ENCODE measurements around the gene CNN1.
"Not testable (repeated sequence)": the region's sequence is repeated elsewhere in the genome, so short reads cannot be mapped to it uniquely, and the experiment has no call there.

CNN1 gene

GRCh38 chr19:11551603-11552235 is 13.1 kb downstream of the CNN1 start:
- H3K27ac ChIP-seq (ENCODE audit: insufficient read depth, low read depth, low read length, poor library complexity, severe bottlenecking): no peak overlapping the region
- no peaks in the 10 kb centered on the region for H3K27me3 ChIP-seq (ENCODE audit: control insufficient read depth, insufficient read depth, low read length, poor library complexity, severe bottlenecking)
- no peaks in the 10 kb centered on the region for H3K9me3 ChIP-seq (ENCODE audit: control insufficient read depth, low read length)
- H3K36me3 ChIP-seq (ENCODE audit: control insufficient read depth, insufficient read depth, low read length): peaks cover 6% of the 10 kb centered on the region
- 87 to 88% methylated on average over 26 of the region's 26 CpGs for WGBS, 2 experiments
- H3K4me1 ChIP-seq (ENCODE audit: control insufficient read depth, insufficient read depth, low read length): no peaks in the 10 kb centered on the region
- H3K4me3 ChIP-seq (ENCODE audit: insufficient read depth, low read depth, low read length): no peak overlapping the region

GRCh38 chr19:11552666-11553372 is 14.2 kb downstream of the CNN1 start:
- 93% methylated on average over 20 of the region's 20 CpGs for WGBS, 2 experiments
- Histone ChIP-seq H3K4me1 (ENCODE audit: control insufficient read depth, insufficient read depth, low read length) (no peaks in the 10 kb centered on the region), H3K9me3 (ENCODE audit: control insufficient read depth, low read length) (no peaks in the 10 kb centered on the region)

GRCh38 chr19:11554160-11554559 is 15.5 kb downstream of the CNN1 start:
- WGBS, 2 experiments: 95 to 96% methylated on average over 12 of the region's 12 CpGs
- Histone ChIP-seq H3K27ac (ENCODE audit: insufficient read depth, low read depth, low read length, poor library complexity, severe bottlenecking) (no peak overlapping the region), H3K9me3 (ENCODE audit: control insufficient read depth, low read length) (no peaks in the 10 kb centered on the region), H3K27me3 (ENCODE audit: control insufficient read depth, insufficient read depth, low read length, poor library complexity, severe bottlenecking) (no peaks in the 10 kb centered on the region), H3K36me3 (ENCODE audit: control insufficient read depth, insufficient read depth, low read length) (peaks cover 6% of the 10 kb centered on the region), H3K4me1 (ENCODE audit: control insufficient read depth, insufficient read depth, low read length) (no peaks in the 10 kb centered on the region), H3K4me3 (ENCODE audit: insufficient read depth, low read depth, low read length) (no peak overlapping the region)

More at GRCh38 chr19:11552666-11553372, 14.2 kb downstream of the CNN1 start:
- Histone ChIP-seq H3K27ac (ENCODE audit: insufficient read depth, low read depth, low read length, poor library complexity, severe bottlenecking) (no peak overlapping the region), H3K27me3 (ENCODE audit: control insufficient read depth, insufficient read depth, low read length, poor library complexity, severe bottlenecking) (no peaks in the 10 kb centered on the region), H3K36me3 (ENCODE audit: control insufficient read depth, insufficient read depth, low read length) (peaks cover 6% of the 10 kb centered on the region), H3K4me3 (ENCODE audit: insufficient read depth, low read depth, low read length) (no peak overlapping the region)

GRCh38 chr19:11555246-11555645 is 16.6 kb downstream of the CNN1 start:
- peaks cover 1% of the 10 kb centered on the region for H3K4me1 ChIP-seq (ENCODE audit: control insufficient read depth, insufficient read depth, low read length)
- H3K27ac ChIP-seq (ENCODE audit: insufficient read depth, low read depth, low read length, poor library complexity, severe bottlenecking): no peak overlapping the region
- H3K36me3 ChIP-seq (ENCODE audit: control insufficient read depth, insufficient read depth, low read length): peaks cover 6% of the 10 kb centered on the region
- H3K4me3 ChIP-seq (ENCODE audit: insufficient read depth, low read depth, low read length): no peak overlapping the region
- H3K27me3 ChIP-seq (ENCODE audit: control insufficient read depth, insufficient read depth, low read length, poor library complexity, severe bottlenecking): no peaks in the 10 kb centered on the region
- no peaks in the 10 kb centered on the region for H3K9me3 ChIP-seq (ENCODE audit: control insufficient read depth, low read length)
- WGBS, 2 experiments: 89 to 93% methylated on average over 6 of the region's 6 CpGs

GRCh38 chr19:11556634-11557420 is 18.2 kb downstream of the CNN1 start:
- Histone ChIP-seq H3K4me1 (ENCODE audit: control insufficient read depth, insufficient read depth, low read length) (peaks cover 3% of the 10 kb centered on the region), H3K4me3 (ENCODE audit: insufficient read depth, low read depth, low read length) (no peak overlapping the region), H3K27me3 (ENCODE audit: control insufficient read depth, insufficient read depth, low read length, poor library complexity, severe bottlenecking) (no peaks in the 10 kb centered on the region), H3K36me3 (ENCODE audit: control insufficient read depth, insufficient read depth, low read length) (peaks cover 6% of the 10 kb centered on the region), H3K9me3 (ENCODE audit: control insufficient read depth, low read length) (no peaks in the 10 kb centered on the region), H3K27ac (ENCODE audit: insufficient read depth, low read depth, low read length, poor library complexity, severe bottlenecking) (no peak overlapping the region)
- WGBS, 2 experiments: 94 to 95% methylated on average over 4 of the region's 4 CpGs

GRCh38 chr19:11558881-11559828 is 20.5 kb downstream of the CNN1 start, which contains the start of gene ELOF1:
TSS of gene ELOF1 (minus strand) at chr19:11559230. CDS start at chr19:11554347, 4,883 bp downstream.
- peak within 1 kb of the TSS; percentile 74 for H3K4me3 ChIP-seq (ENCODE audit: insufficient read depth, low read depth, low read length)
- no peaks in the 10 kb centered on the region for H3K9me3 ChIP-seq (ENCODE audit: control insufficient read depth, low read length)
- H3K27me3 ChIP-seq (ENCODE audit: control insufficient read depth, insufficient read depth, low read length, poor library complexity, severe bottlenecking): no peaks in the 10 kb centered on the region
- H3K27ac ChIP-seq (ENCODE audit: insufficient read depth, low read depth, low read length, poor library complexity, severe bottlenecking): no peak within 1 kb of the TSS
- 7% methylated on average over 55 to 57 of the region's 57 CpGs for WGBS, 2 experiments
- peaks cover 3% of the 10 kb centered on the region for H3K4me1 ChIP-seq (ENCODE audit: control insufficient read depth, insufficient read depth, low read length)
- no peaks in the 10 kb centered on the region for H3K36me3 ChIP-seq (ENCODE audit: control insufficient read depth, insufficient read depth, low read length)

GRCh38 chr19:11560404-11561051 is 21.9 kb downstream of the CNN1 start:
- Histone ChIP-seq H3K4me3 (ENCODE audit: insufficient read depth, low read depth, low read length) (no peak overlapping the region), H3K27me3 (ENCODE audit: control insufficient read depth, insufficient read depth, low read length, poor library complexity, severe bottlenecking) (no peaks in the 10 kb centered on the region), H3K36me3 (ENCODE audit: control insufficient read depth, insufficient read depth, low read length) (no peaks in the 10 kb centered on the region), H3K4me1 (ENCODE audit: control insufficient read depth, insufficient read depth, low read length) (peaks cover 3% of the 10 kb centered on the region), H3K27ac (ENCODE audit: insufficient read depth, low read depth, low read length, poor library complexity, severe bottlenecking) (no peak overlapping the region), H3K9me3 (ENCODE audit: control insufficient read depth, low read length) (no peaks in the 10 kb centered on the region)
- 41 to 43% methylated on average over 9 of the region's 9 CpGs for WGBS, 2 experiments

GRCh38 chr19:11563532-11563931 is 24.9 kb downstream of the CNN1 start:
- no peaks in the 10 kb centered on the region for H3K9me3 ChIP-seq (ENCODE audit: control insufficient read depth, low read length)
- peaks cover 3% of the 10 kb centered on the region for H3K4me1 ChIP-seq (ENCODE audit: control insufficient read depth, insufficient read depth, low read length)
- H3K27me3 ChIP-seq (ENCODE audit: control insufficient read depth, insufficient read depth, low read length, poor library complexity, severe bottlenecking): no peaks in the 10 kb centered on the region
- no peak overlapping the region for H3K27ac ChIP-seq (ENCODE audit: insufficient read depth, low read depth, low read length, poor library complexity, severe bottlenecking)
- WGBS, 2 experiments: 91 to 92% methylated on average over 8 of the region's 8 CpGs
- no peaks in the 10 kb centered on the region for H3K36me3 ChIP-seq (ENCODE audit: control insufficient read depth, insufficient read depth, low read length)
- H3K4me3 ChIP-seq (ENCODE audit: insufficient read depth, low read depth, low read length): no peak overlapping the region

GRCh38 chr19:11564082-11564807 is 25.6 kb downstream of the CNN1 start:
- not testable (repeated sequence) for H3K36me3 ChIP-seq (ENCODE audit: control insufficient read depth, insufficient read depth, low read length); H3K27ac ChIP-seq (ENCODE audit: insufficient read depth, low read depth, low read length, poor library complexity, severe bottlenecking); H3K4me3 ChIP-seq (ENCODE audit: insufficient read depth, low read depth, low read length); H3K27me3 ChIP-seq (ENCODE audit: control insufficient read depth, insufficient read depth, low read length, poor library complexity, severe bottlenecking); H3K4me1 ChIP-seq (ENCODE audit: control insufficient read depth, insufficient read depth, low read length); H3K9me3 ChIP-seq (ENCODE audit: control insufficient read depth, low read length)
- WGBS, 2 experiments: 94 to 95% methylated on average over 5 to 6 of the region's 6 CpGs
